NT2/D1 (cell line): ENCODE results near the gene TPP1.

Source experiments
- SUZ12 ChIP-seq: IDR thresholded peaks from 2 replicates; pipeline ENCODE4 v1.6.1; 2011; ENCODE audit not compliant: insufficient read length, insufficient read depth; ENCODE audit errors: extremely low read depth
- YY1 ChIP-seq: IDR thresholded peaks from 2 replicates; pipeline ENCODE4 v1.6.1; 2011; ENCODE audit not compliant: insufficient read length, insufficient read depth
- ZNF274 ChIP-seq: IDR thresholded peaks from 2 replicates; pipeline ENCODE4 v1.6.1; 2011; ENCODE audit warnings: mild to moderate bottlenecking, low read depth, low read length

DNA sequence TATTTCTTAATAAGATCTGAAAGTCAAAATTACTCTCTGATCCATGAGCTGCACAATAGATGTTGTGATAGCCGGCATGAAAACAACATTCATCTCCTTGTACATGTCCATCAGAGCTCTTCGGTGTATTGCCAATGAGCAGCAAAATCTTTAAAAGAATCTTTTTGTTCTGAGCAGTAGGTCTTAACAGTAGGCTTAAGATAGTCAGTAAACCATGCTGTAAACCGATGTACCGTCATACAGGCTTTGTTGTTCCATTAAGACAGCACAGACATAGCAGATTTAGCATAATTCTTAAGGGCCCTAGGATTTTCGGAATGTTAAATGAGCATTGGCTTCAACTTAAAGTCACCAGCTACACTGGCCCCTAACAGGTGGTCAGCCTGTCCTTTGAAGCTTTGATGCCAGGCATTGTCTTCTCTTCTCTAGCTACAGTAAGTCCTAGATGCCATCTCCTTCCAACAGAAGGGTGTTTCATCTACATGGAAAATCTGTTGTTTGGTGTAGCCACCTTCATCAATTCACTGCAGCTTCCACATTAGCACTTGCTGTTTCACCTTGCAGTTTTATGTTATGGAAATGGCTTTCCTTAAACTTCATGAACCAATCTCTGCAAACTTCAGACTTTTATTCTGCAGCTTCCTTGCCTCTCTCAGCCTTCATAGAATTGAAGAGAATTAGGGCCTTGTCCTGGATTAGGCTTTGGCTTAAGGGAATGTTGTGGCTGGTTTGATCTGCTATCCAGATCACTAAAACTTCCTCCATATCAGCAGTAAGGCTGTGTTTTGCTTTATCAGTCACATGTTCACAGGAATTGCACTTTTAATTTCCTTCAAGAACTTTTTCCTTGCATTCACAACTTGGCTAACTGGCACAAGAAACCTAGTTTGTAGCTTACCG is 44.2 kb downstream of the TPP1 start:
- TF ChIP-seq YY1 (no peak), ZNF274 (no peak), SUZ12 (no peak)
